Osteoblast (primary cell): ENCODE results near the gene VTI1A. TPM values are rescaled to one million over a fixed set of nuclear protein-coding genes. Genes with fewer than 3 reads are reported as not detected.

Experiments
- DNase-seq: peaks from one replicate; pipeline ENCODE4 v3.0.0; 2011; ENCODE audit warnings: low spot score, mixed read lengths; ENCODE audit not compliant: insufficient read length; ENCODE audit errors: missing footprints
- H2AFZ ChIP-seq: 2 replicates; pipeline ENCODE4 v1.6.0; 2011; ENCODE audit warnings: mild to moderate bottlenecking, low read length
- H3K27ac ChIP-seq: 2 replicates; pipeline ENCODE4 v1.5.1; 2011; ENCODE audit warnings: mild to moderate bottlenecking, low read depth, low read length, moderate library complexity
- H3K27me3 ChIP-seq: 2 replicates; pipeline ENCODE4 v1.6.0; 2012; ENCODE audit warnings: mild to moderate bottlenecking, control low read depth, inconsistent platforms, low read length, moderate library complexity; ENCODE audit not compliant: insufficient read depth
- H3K36me3 ChIP-seq: 2 replicates; pipeline ENCODE4 v1.5.1; 2011; ENCODE audit warnings: mild to moderate bottlenecking, low read length, control low read depth, moderate library complexity; ENCODE audit not compliant: insufficient read depth
- H3K4me1 ChIP-seq: 2 replicates; pipeline ENCODE4 v1.5.1; 2011; ENCODE audit warnings: mild to moderate bottlenecking, low read length, control low read depth, moderate library complexity; ENCODE audit not compliant: insufficient read depth
- H3K4me2 ChIP-seq: 2 replicates; pipeline ENCODE4 v1.6.0; 2011; ENCODE audit warnings: mild to moderate bottlenecking, low read length; ENCODE audit not compliant: insufficient read depth
- H3K4me3 ChIP-seq: fragments of 200-600 bp; sonication (generic); 3 replicates; pipeline ENCODE4 v1.5.1; 2012; ENCODE audit warnings: mild to moderate bottlenecking, low read length, inconsistent platforms; ENCODE audit not compliant: insufficient read depth
- H3K79me2 ChIP-seq: 2 replicates; pipeline ENCODE4 v1.6.0; 2012; ENCODE audit warnings: mild to moderate bottlenecking, low read length, control low read depth, inconsistent platforms; ENCODE audit not compliant: insufficient read depth
- H3K9me3 ChIP-seq: 2 replicates; pipeline ENCODE4 v1.5.1; 2011; ENCODE audit warnings: low read depth, low read length, control low read depth
- H4K20me1 ChIP-seq: 2 replicates; pipeline ENCODE4 v1.6.0; 2012; ENCODE audit warnings: mild to moderate bottlenecking, low read length, control low read depth; ENCODE audit not compliant: insufficient read depth
- total RNA-seq: library from RNA; depleted of rRNA; stranded (reverse); fragments of >200 nt; gene quantifications from 2 replicates; pipeline ENCODE4 v1.2.3, GENCODE V29; 2012
- TF ChIP-seq, protein P1 (sequence below): IDR thresholded peaks from 2 replicates; pipeline ENCODE4 v1.5.1; 2011; ENCODE audit warnings: mild to moderate bottlenecking, low read depth, low read length, moderate library complexity; ENCODE audit errors: extremely low read depth

VTI1A gene
- total RNA-seq, 1 donor: 34.7 TPM

DNA sequence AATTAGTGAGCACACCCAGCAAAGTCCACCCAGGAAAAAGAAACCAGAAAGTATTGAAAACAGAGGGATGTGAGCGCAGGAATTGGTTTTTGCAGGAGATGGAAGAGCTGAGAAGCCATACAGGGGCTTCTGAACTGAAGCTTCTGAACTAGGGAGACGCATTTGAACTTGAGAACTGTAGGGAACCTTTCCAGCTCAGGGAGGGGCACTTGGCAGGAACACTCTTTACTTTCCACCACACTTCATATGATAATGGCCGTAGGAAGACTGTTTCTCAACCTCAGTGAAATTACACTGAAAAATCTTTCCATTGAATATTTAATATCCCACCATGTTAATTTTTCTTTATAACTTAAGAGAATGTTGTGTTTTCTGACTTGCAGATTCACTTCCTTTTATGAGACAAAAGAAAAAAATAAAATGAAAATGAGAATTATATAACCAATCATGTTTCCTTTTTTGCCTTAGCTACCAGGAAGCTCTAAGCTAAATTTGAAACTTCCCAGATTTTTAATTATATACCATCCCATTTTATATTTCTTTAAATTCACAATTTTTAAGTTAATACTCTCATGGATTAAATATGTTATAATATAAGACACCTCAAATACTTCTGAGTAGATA is 404.7 kb downstream of the VTI1A start:
- H3K27ac ChIP-seq: no peak overlapping the region
- no peaks in the 10 kb centered on the region for H3K36me3 ChIP-seq
- no peaks in the 10 kb centered on the region for H3K4me1 ChIP-seq
- no peak for DNase-seq
- H3K4me2 ChIP-seq: no peak overlapping the region
- no peaks in the 10 kb centered on the region for H3K79me2 ChIP-seq
- H2AFZ ChIP-seq: no peak overlapping the region
- TF ChIP-seq, protein P1, sequence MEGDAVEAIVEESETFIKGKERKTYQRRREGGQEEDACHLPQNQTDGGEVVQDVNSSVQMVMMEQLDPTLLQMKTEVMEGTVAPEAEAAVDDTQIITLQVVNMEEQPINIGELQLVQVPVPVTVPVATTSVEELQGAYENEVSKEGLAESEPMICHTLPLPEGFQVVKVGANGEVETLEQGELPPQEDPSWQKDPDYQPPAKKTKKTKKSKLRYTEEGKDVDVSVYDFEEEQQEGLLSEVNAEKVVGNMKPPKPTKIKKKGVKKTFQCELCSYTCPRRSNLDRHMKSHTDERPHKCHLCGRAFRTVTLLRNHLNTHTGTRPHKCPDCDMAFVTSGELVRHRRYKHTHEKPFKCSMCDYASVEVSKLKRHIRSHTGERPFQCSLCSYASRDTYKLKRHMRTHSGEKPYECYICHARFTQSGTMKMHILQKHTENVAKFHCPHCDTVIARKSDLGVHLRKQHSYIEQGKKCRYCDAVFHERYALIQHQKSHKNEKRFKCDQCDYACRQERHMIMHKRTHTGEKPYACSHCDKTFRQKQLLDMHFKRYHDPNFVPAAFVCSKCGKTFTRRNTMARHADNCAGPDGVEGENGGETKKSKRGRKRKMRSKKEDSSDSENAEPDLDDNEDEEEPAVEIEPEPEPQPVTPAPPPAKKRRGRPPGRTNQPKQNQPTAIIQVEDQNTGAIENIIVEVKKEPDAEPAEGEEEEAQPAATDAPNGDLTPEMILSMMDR: no peak
- H3K4me3 ChIP-seq: no peak overlapping the region
- H3K9me3 ChIP-seq: peaks cover 9% of the 10 kb centered on the region
- peaks cover 17% of the 10 kb centered on the region for H3K27me3 ChIP-seq
- no peaks in the 10 kb centered on the region for H4K20me1 ChIP-seq

DNA sequence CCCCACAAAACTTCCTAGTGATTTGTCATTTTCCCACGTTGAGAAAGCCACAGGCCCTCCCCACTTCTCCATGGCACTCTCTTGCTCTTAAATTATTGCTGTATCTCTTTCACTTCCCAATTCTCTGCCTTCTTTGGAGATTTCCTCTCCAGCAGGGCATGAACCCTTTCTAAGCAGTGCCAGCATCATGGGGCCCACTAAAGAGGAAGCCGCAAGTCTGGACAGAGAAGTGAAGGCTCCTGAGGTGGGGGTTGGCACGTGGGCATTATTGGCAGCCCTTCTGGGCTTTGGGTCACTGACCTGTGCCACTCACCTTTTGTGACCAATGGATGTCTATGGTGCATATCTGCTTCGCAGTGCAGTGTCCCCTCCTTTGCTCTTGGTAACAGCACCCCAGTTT is 405.3 kb downstream of the VTI1A start:
- H3K4me1 ChIP-seq: no peaks in the 10 kb centered on the region
- H3K9me3 ChIP-seq: peaks cover 8% of the 10 kb centered on the region
- H3K79me2 ChIP-seq: no peaks in the 10 kb centered on the region
- H3K36me3 ChIP-seq: no peaks in the 10 kb centered on the region
- H3K27ac ChIP-seq: no peak overlapping the region
- TF ChIP-seq, protein P1: no peak
- no peak for DNase-seq
- H3K4me2 ChIP-seq: no peak overlapping the region
- no peaks in the 10 kb centered on the region for H4K20me1 ChIP-seq
- H2AFZ ChIP-seq: no peak overlapping the region
- no peak overlapping the region for H3K4me3 ChIP-seq
- H3K27me3 ChIP-seq: peaks cover 17% of the 10 kb centered on the region

DNA sequence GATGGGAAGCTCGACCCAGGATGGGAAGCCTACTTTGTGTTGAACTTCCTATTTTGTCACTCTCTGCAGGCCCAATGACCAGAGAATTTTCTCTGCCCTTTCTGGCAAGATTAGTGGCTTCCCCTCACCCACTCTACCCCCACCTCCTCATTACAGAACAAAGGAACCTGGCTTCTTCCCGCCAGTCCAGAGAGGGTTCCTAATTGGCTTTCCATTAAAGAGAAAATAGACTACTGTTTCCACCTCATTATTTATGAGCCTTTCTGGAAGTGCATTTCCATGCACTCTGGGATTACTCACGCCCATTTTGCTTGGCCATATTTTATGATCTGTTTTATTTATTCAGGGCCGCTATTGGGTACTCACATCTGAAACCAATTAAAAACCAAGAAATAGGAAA is 408.1 kb downstream of the VTI1A start:
- Histone ChIP-seq H3K4me1 (no peaks in the 10 kb centered on the region), H3K4me3 (no peak overlapping the region), H3K27me3 (peaks cover 19% of the 10 kb centered on the region), H3K9me3 (no peaks in the 10 kb centered on the region), H4K20me1 (no peaks in the 10 kb centered on the region), H3K79me2 (no peaks in the 10 kb centered on the region), H3K27ac (no peak overlapping the region), H2AFZ (no peak overlapping the region), H3K4me2 (no peak overlapping the region), H3K36me3 (no peaks in the 10 kb centered on the region)
- TF ChIP-seq, protein P1: no peak
- DNase-seq: no peak

DNA sequence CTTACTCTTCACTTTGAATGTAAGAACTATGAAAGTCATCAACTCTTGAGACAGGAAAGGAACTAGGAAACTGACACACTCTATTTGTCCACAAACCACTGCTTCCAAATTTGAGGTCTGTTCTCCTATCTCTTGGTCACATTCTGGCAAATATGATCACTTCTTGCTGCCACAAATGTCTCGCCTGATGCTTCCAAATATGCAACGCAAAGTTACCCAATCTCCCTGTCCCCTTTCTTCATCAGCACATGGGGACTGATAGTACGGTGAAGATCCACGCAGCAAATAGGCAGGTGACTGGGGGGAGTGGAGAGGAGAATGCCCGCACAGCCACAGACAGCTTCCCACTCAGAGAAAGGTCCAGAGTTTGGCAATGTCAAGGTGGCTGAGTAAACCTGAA is 410.5 kb downstream of the VTI1A start:
- Histone ChIP-seq H4K20me1 (no peaks in the 10 kb centered on the region), H3K36me3 (no peaks in the 10 kb centered on the region), H2AFZ (no peak overlapping the region), H3K79me2 (no peaks in the 10 kb centered on the region), H3K9me3 (no peaks in the 10 kb centered on the region), H3K4me2 (no peak overlapping the region), H3K27me3 (peaks cover 10% of the 10 kb centered on the region), H3K4me3 (no peak overlapping the region), H3K4me1 (no peaks in the 10 kb centered on the region), H3K27ac (no peak overlapping the region)
- no peak for DNase-seq
- TF ChIP-seq, protein P1: no peak
